HepG2 (cell line): ENCODE measurements around the gene TCFL5. TPM values are rescaled to one million over a fixed set of nuclear protein-coding genes. Genes with fewer than 3 reads are reported as not detected.

ENCODE experiments used
- AGO1 ChIP-seq: fragments of 200-400 bp; formaldehyde crosslinking; IDR thresholded peaks from 2 replicates; pipeline ENCODE4 v1.6.1; 2017; ENCODE audit warnings: mild to moderate bottlenecking, low read depth, low read length, moderate library complexity; ENCODE audit not compliant: poor library complexity, severe bottlenecking
- AGO2 ChIP-seq: fragments of 200-400 bp; formaldehyde crosslinking; optimal IDR thresholded peaks from 2 replicates; pipeline ENCODE3; 2017; ENCODE audit warnings: mild to moderate bottlenecking, low read depth, low read length, moderate library complexity
- ARID3A ChIP-seq: IDR thresholded peaks from 2 replicates; pipeline ENCODE4 v1.6.1; 2012; ENCODE audit warnings: low read depth, low read length, improper control_type of control experiment
- CCAR2 ChIP-seq: fragments of 200-400 bp; formaldehyde crosslinking; optimal IDR thresholded peaks from 2 replicates; pipeline ENCODE3; 2018; ENCODE audit warnings: low read depth, mild to moderate bottlenecking, low read length, moderate library complexity
- DR1 ChIP-seq: sonication (generic); formaldehyde crosslinking; IDR thresholded peaks from 2 replicates; pipeline ENCODE4 v1.8.0; 2021; ENCODE audit warnings: mild to moderate bottlenecking, missing genetic modification reagents, inconsistent platforms
- EEA1 ChIP-seq: sonication (generic); formaldehyde crosslinking; IDR thresholded peaks from 2 replicates; pipeline ENCODE4 v1.5.1; 2020; ENCODE audit warnings: mild to moderate bottlenecking, missing genetic modification reagents, borderline replicate concordance
- HNF4A ChIP-seq: sonication (generic); formaldehyde crosslinking; IDR thresholded peaks from 2 replicates; pipeline ENCODE4 v1.4.0; 2020; ENCODE audit warnings: missing genetic modification reagents
- KDM6A ChIP-seq: IDR thresholded peaks from 2 replicates; pipeline ENCODE4 v1.6.1; 2016; ENCODE audit warnings: low read depth
- MEIS2 ChIP-seq: sonication (generic); formaldehyde crosslinking; IDR thresholded peaks from 2 replicates; pipeline ENCODE4 v1.9.0; 2021; ENCODE audit warnings: mild to moderate bottlenecking, missing genetic modification reagents
- NFATC3 ChIP-seq: sonication (generic); formaldehyde crosslinking; IDR thresholded peaks from 2 replicates; pipeline ENCODE4 v1.5.1; 2020; ENCODE audit warnings: mild to moderate bottlenecking, missing genetic modification reagents
- NPAS2 ChIP-seq: sonication (generic); formaldehyde crosslinking; IDR thresholded peaks from 2 replicates; pipeline ENCODE4 v1.8.0; 2022; ENCODE audit warnings: mild to moderate bottlenecking, missing genetic modification reagents, borderline replicate concordance
- PPARG ChIP-seq: conservative IDR thresholded peaks from 2 replicates; pipeline ENCODE4 v1.6.1; 2016; ENCODE audit warnings: missing biosample characterization, missing genetic modification reagents
- RAD51 ChIP-seq: fragments of 450-650 bp; IDR thresholded peaks from 2 replicates; pipeline ENCODE4 v1.6.1; 2016; ENCODE audit warnings: borderline replicate concordance
- RBM22 ChIP-seq: fragments of 200-400 bp; formaldehyde crosslinking; optimal IDR thresholded peaks from 2 replicates; pipeline ENCODE3; 2017; ENCODE audit warnings: mild to moderate bottlenecking, low read length, moderate library complexity
- REXO4 ChIP-seq: sonication (generic); formaldehyde crosslinking; IDR thresholded peaks from 2 replicates; pipeline ENCODE4 v1.8.0; 2022; ENCODE audit warnings: missing genetic modification reagents, mild to moderate bottlenecking, borderline replicate concordance
- RFX1 ChIP-seq: fragments of 450-650 bp; IDR thresholded peaks from 2 replicates; pipeline ENCODE4 v1.6.1; 2017
- RFX5 ChIP-seq: IDR thresholded peaks from 2 replicates; pipeline ENCODE4 v1.6.1; 2011; ENCODE audit warnings: low read depth, low read length, improper control_type of control experiment
- SALL2 ChIP-seq: sonication (generic); formaldehyde crosslinking; IDR thresholded peaks from 2 replicates; pipeline ENCODE4 v1.8.1; 2023; ENCODE audit warnings: mild to moderate bottlenecking, missing genetic modification reagents, inconsistent platforms
- SMC3 ChIP-seq: IDR thresholded peaks from 2 replicates; pipeline ENCODE4 v1.6.1; 2011; ENCODE audit warnings: low read length, improper control_type of control experiment
- STAT5B ChIP-seq: sonication (generic); formaldehyde crosslinking; IDR thresholded peaks from 2 replicates; pipeline ENCODE4 v1.4.0; 2020; ENCODE audit warnings: missing genetic modification reagents
- THAP11 ChIP-seq: IDR thresholded peaks from 2 replicates; pipeline ENCODE4 v1.6.1; 2016; ENCODE audit warnings: missing biosample characterization, missing genetic modification reagents
- U2AF1 ChIP-seq: fragments of 200-400 bp; formaldehyde crosslinking; optimal IDR thresholded peaks from 2 replicates; pipeline ENCODE3; 2017; ENCODE audit warnings: mild to moderate bottlenecking, low read depth, low read length
- YY1 ChIP-seq: IDR thresholded peaks from 2 replicates; pipeline ENCODE4 v1.6.1; 2011; ENCODE audit warnings: low read length, low read depth, moderate library complexity, mild to moderate bottlenecking; ENCODE audit not compliant: insufficient read depth, insufficient replicate concordance
- ZFP36 ChIP-seq: fragments of 150-350 bp; IDR thresholded peaks from 2 replicates; pipeline ENCODE4 v1.6.1; 2018; ENCODE audit warnings: borderline replicate concordance, low read length, low read depth; ENCODE audit not compliant: partially characterized antibody
- ZFP41 ChIP-seq: sonication (generic); formaldehyde crosslinking; IDR thresholded peaks from 2 replicates; pipeline ENCODE4 v1.4.0; 2020; ENCODE audit warnings: mild to moderate bottlenecking, missing genetic modification reagents, borderline replicate concordance
- ZFP82 ChIP-seq: sonication (generic); formaldehyde crosslinking; IDR thresholded peaks from 2 replicates; pipeline ENCODE4 v1.5.1; 2020; ENCODE audit warnings: mild to moderate bottlenecking, missing genetic modification reagents, borderline replicate concordance
- ZNF12 ChIP-seq: sonication (generic); formaldehyde crosslinking; IDR thresholded peaks from 2 replicates; pipeline ENCODE4 v1.5.0; 2020; ENCODE audit warnings: missing genetic modification reagents
- ZNF350 ChIP-seq: sonication (generic); formaldehyde crosslinking; IDR thresholded peaks from 2 replicates; pipeline ENCODE4 v1.4.0; 2020; ENCODE audit warnings: mild to moderate bottlenecking, low read depth, missing genetic modification reagents, borderline replicate concordance
- ZSCAN12 ChIP-seq: sonication (generic); formaldehyde crosslinking; IDR thresholded peaks from 2 replicates; pipeline ENCODE4 v1.9.0; 2021; ENCODE audit warnings: mild to moderate bottlenecking, missing genetic modification reagents
- polyA plus RNA-seq, 8 experiments: library from polyadenylated mRNA; depleted of rRNA in 3 of 8; stranded (reverse) in 7 of 8; unstranded in 1 of 8; fragments of >200 nt; fragmentation: Illumina TruSeq in 4 of 8; extraction: Trizol in 4 of 8; gene quantifications; 2 replicates each; pipeline versions ENCODE4 v1.2.1 to v1.2.3, GENCODE V29; 2011 to 2016; ENCODE audit warnings: low read depth in 4 of 8, missing spikeins in 1 of 8, mixed read lengths in 1 of 8; ENCODE audit not compliant: insufficient read depth in 1 of 8
- total RNA-seq, 5 experiments: library from RNA; depleted of rRNA; stranded (reverse); fragments of >200 nt; fragmentation: Illumina TruSeq; extraction: Trizol; gene quantifications; 2 replicates each; pipeline ENCODE4 v1.2.3, GENCODE V29; 2016; ENCODE audit warnings: low read depth in 1 of 5
- TF ChIP-seq, protein P1 (sequence below): sonication (generic); formaldehyde crosslinking; IDR thresholded peaks from 2 replicates; pipeline ENCODE4 v1.4.0; 2020; ENCODE audit warnings: low read depth, mild to moderate bottlenecking, missing genetic modification reagents

The TCFL5 gene
- total and polyA plus RNA-seq, 2 of the 13 experiments (the other 11 are each of a cell fraction or from before 2014, with no cell fraction given) = 14.8 to 20.0 TPM

- TF ChIP-seq, protein P1, sequence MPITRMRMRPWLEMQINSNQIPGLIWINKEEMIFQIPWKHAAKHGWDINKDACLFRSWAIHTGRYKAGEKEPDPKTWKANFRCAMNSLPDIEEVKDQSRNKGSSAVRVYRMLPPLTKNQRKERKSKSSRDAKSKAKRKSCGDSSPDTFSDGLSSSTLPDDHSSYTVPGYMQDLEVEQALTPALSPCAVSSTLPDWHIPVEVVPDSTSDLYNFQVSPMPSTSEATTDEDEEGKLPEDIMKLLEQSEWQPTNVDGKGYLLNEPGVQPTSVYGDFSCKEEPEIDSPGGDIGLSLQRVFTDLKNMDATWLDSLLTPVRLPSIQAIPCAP (CRISPR knock-in tag) = peak; percentile 92; the same call in 1 of the 2 replicates
- 0 out of 2 replicates have a peak, but pooled peaks have one; percentile 29 for TF ChIP-seq ZNF12 (CRISPR knock-in tag)
- TF ChIP-seq AGO1 = no peak
- peak; percentile 49; the same call in 1 of the 2 replicates for TF ChIP-seq RFX5
- TF ChIP-seq ZNF350 = peak; percentile 98
- TF ChIP-seq RFX1 = no peak
- TF ChIP-seq THAP11 (CRISPR knock-in tag) = peak; percentile 85
- no peak for TF ChIP-seq CCAR2
- TF ChIP-seq RBM22 = no peak
- TF ChIP-seq REXO4 (CRISPR knock-in tag) = no peak
- peak; percentile 93 for TF ChIP-seq SALL2 (CRISPR knock-in tag)
- peak; percentile 96 for TF ChIP-seq ZSCAN12 (CRISPR knock-in tag)
- peak; percentile 68 for TF ChIP-seq EEA1 (CRISPR knock-in tag)
- TF ChIP-seq YY1 = peak; percentile 59
- TF ChIP-seq PPARG (CRISPR knock-in tag) = peak; percentile 87
- peak; percentile 84 for TF ChIP-seq AGO2
- peak; percentile 99 for TF ChIP-seq ZFP82
- TF ChIP-seq HNF4A (CRISPR knock-in tag) = peak; percentile 93
- TF ChIP-seq NFATC3 (CRISPR knock-in tag) = no peak
- no peak for TF ChIP-seq U2AF1
- TF ChIP-seq SMC3 = no peak
- peak; percentile 86 for TF ChIP-seq DR1 (CRISPR knock-in tag)
- 0 out of 2 replicates have a peak, but pooled peaks have one; percentile 67 for TF ChIP-seq NPAS2 (CRISPR knock-in tag)
- TF ChIP-seq STAT5B (CRISPR knock-in tag) = no peak; the same call in 1 of the 2 replicates
- TF ChIP-seq ARID3A = 0 out of 2 replicates have a peak, but pooled peaks have one; percentile 46
- no peak for TF ChIP-seq ZFP36
- TF ChIP-seq KDM6A (CRISPR knock-in tag) = peak; percentile 58; the same call in 1 of the 2 replicates
- no peak for TF ChIP-seq RAD51
- peak; percentile 63 for TF ChIP-seq MEIS2 (CRISPR knock-in tag)
- TF ChIP-seq ZFP41 (CRISPR knock-in tag) = peak; percentile 63
Measured at GRCh38 chr20:62805711-62806382, 55.8 kb downstream of the TCFL5 start (continued).
